ENCODE data around the gene NEDD9.

GRCh38 chr6:11232770-11233626, 530 bp upstream of the NEDD9 start:
- TF ChIP-seq CTCF (IDR thresholded peaks at IDR 0.05) (no peak), ZFX (IDR thresholded peaks at IDR 0.05; ENCODE audit: borderline replicate concordance) (no peak)
